Measurements from ENCODE around the gene HOXB2. TPM values are rescaled to one million over a fixed set of nuclear protein-coding genes. Genes with fewer than 3 reads are reported as not detected.

HOXB2 gene
- total RNA-seq, 1 experiment from 2014 or later, result 3.7 TPM

GRCh38 chr17:48565022-48565554 lies 20.2 kb upstream of the HOXB2 start (continued):
- TF ChIP-seq FOXJ3 (CRISPR knock-in tag; IDR thresholded peaks at IDR 0.05; ENCODE audit: borderline replicate concordance) (no peak), ERG (CRISPR knock-in tag; IDR thresholded peaks at IDR 0.05) (no peak)

GRCh38 chr17:48564188-48565021 lies 19.5 kb upstream of the HOXB2 start:
- DNase-seq (ENCODE audit: low spot score) (no peak), ATAC-seq (peak; percentile 17)
- no peaks in the 10 kb centered on the region for H3K36me3 Mint-ChIP-seq
- H3K27ac Mint-ChIP-seq, result no peak overlapping the region
- no peak for TF ChIP-seq ELF4 (CRISPR knock-in tag; IDR thresholded peaks at IDR 0.05; ENCODE audit: low read depth)
- no peak for TF ChIP-seq TEAD4 (CRISPR knock-in tag; IDR thresholded peaks at IDR 0.05)
- no peak for TF ChIP-seq NR2C2 (CRISPR knock-in tag; IDR thresholded peaks at IDR 0.05)
- no peak for TF ChIP-seq FOXJ3 (CRISPR knock-in tag; IDR thresholded peaks at IDR 0.05; ENCODE audit: borderline replicate concordance)
- no peak for TF ChIP-seq AR (CRISPR knock-in tag; IDR thresholded peaks at IDR 0.05)
- TF ChIP-seq HMGA2 (CRISPR knock-in tag; IDR thresholded peaks at IDR 0.05), result no peak
- TF ChIP-seq USF2 (CRISPR knock-in tag; IDR thresholded peaks at IDR 0.05), result no peak
- no peak for TF ChIP-seq EMX1 (CRISPR knock-in tag; IDR thresholded peaks at IDR 0.05)
- TF ChIP-seq ETV6 (CRISPR knock-in tag; IDR thresholded peaks at IDR 0.05), result no peak
- TF ChIP-seq ZSCAN18 (CRISPR knock-in tag; IDR thresholded peaks at IDR 0.05), result no peak
- no peak for TF ChIP-seq STAT6 (CRISPR knock-in tag; conservative IDR thresholded peaks at IDR 0.05; ENCODE audit: low read depth)
- no peak for TF ChIP-seq ATF2 (CRISPR knock-in tag; IDR thresholded peaks at IDR 0.05; ENCODE audit: borderline replicate concordance, low read depth)
- TF ChIP-seq PRDM15 (CRISPR knock-in tag; IDR thresholded peaks at IDR 0.05), result no peak
- no peak for TF ChIP-seq ZNF425 (CRISPR knock-in tag; conservative IDR thresholded peaks at IDR 0.05)
- no peak for TF ChIP-seq SP1 (CRISPR knock-in tag; conservative IDR thresholded peaks at IDR 0.05)
- H3K9me3 Mint-ChIP-seq, result no peaks in the 10 kb centered on the region
- ChIA-PET CTCF (interaction anchor here (1.0 to 2.3 kb wide), 5 partner anchors 17 to 72 kb away, joined by 3 to 8 read pairs (median 4); no protein-coding TSS in a partner anchor), POLR2A (no interaction called here)
- peaks cover 47% of the 10 kb centered on the region; the same call in 1 of the 2 replicates for H3K27me3 Mint-ChIP-seq (ENCODE audit: low read depth)
- H3K4me1 Mint-ChIP-seq, result peaks cover 32% of the 10 kb centered on the region
- peak overlapping the region; percentile 45 for H3K4me3 Mint-ChIP-seq

Measured in WTC11 (cell line).